ENCODE results near the gene RHOT2. TPM values are rescaled to one million over a fixed set of nuclear protein-coding genes. Genes with fewer than 3 reads are reported as not detected.
A peak's percentile ranks its signal among the peaks of the same experiment; 100 is the strongest.

The RHOT2 gene
- total RNA-seq, 1 experiment from 2014 or later = 98.5 TPM

- Histone ChIP-seq H3K79me2 (ENCODE audit: insufficient read depth, low read length) (peaks cover 26% of the 10 kb centered on the region), H3K27me3 (ENCODE audit: insufficient read depth, low read length) (no peaks in the 10 kb centered on the region), H4K20me1 (ENCODE audit: insufficient read depth) (no peaks in the 10 kb centered on the region), H3K4me1 (ENCODE audit: control insufficient read depth in 1 of 2, insufficient read depth in 2 of 2, low read length in 2 of 2) (peaks cover 0 to 10% of the 10 kb centered on the region in 2 experiments; a peak in 1 of 4 replicates), H3K9me3 (ENCODE audit: control insufficient read depth in 1 of 2, insufficient read depth in 1 of 2, low read depth in 1 of 2, low read length in 2 of 2) (no peaks in the 10 kb centered on the region), H3K27ac (ENCODE audit: low read depth, low read length) (peak overlapping the region; percentile 78), H3K4me3 (replicated peaks in 1 of 2; ENCODE audit: low read depth in 1 of 2, low read length in 2 of 2) (peak overlapping the region; percentile 66 to 72), H3K9ac (ENCODE audit: low read length) (peak overlapping the region; percentile 80), H3K36me3 (ENCODE audit: control insufficient read depth in 1 of 2, insufficient read depth in 2 of 2, low read length in 2 of 2) (peaks cover 0 to 4% of the 10 kb centered on the region in 2 experiments; a peak in 1 of 4 replicates), H3K4me2 (ENCODE audit: low read length) (peak overlapping the region; percentile 74), H3K9me2 (ENCODE audit: insufficient read depth) (no peaks in the 10 kb centered on the region), H2AFZ (ENCODE audit: low read depth, low read length, poor library complexity, severe bottlenecking) (no peak overlapping the region)
- POLR2A ChIA-PET = no interaction called here
- CTCF ChIA-PET = no interaction called here
- intact Hi-C loops (cut with micrococcal nuclease) = no loop called here
- DNase-seq (ENCODE audit: low read depth, low spot score) (no peak), ATAC-seq (peak; percentile 8; the same call in 1 of the 2 replicates)
- TSS peak; percentile 31 for BruUV-seq (replicated peaks)
- TF ChIP-seq TCF7L2 (IDR thresholded peaks at IDR 0.05; ENCODE audit: borderline replicate concordance, extremely low read depth, insufficient read depth, insufficient read length) (no peak), ZFX (IDR thresholded peaks at IDR 0.05) (peak; percentile 33; the same call in 1 of the 2 replicates), CEBPB (IDR thresholded peaks at IDR 0.05; ENCODE audit: low read depth) (no peak)
- RAD21 ChIA-PET (ENCODE audit: low non-redundant PET in 1 of 2, low total read pairs in 2 of 2, uncharacterized antibody in 2 of 2, unreplicated experiment in 2 of 2) = interaction anchor here in 1 of 2 experiments (0.6 kb wide), 1 partner anchor 84 kb away, joined by 5 read pairs; no protein-coding TSS in a partner anchor
These were observed 713 bp downstream of the RHOT2 start for GRCh38 chr16:668519-669171.

- Histone ChIP-seq H3K9ac (ENCODE audit: low read length) (no peak overlapping the region), H3K27ac (ENCODE audit: low read depth, low read length) (no peak overlapping the region; the same call in 1 of the 2 replicates), H3K9me3 (ENCODE audit: control insufficient read depth in 1 of 2, insufficient read depth in 1 of 2, low read depth in 1 of 2, low read length in 2 of 2) (no peaks in the 10 kb centered on the region), H4K20me1 (ENCODE audit: insufficient read depth) (no peaks in the 10 kb centered on the region), H2AFZ (ENCODE audit: low read depth, low read length, poor library complexity, severe bottlenecking) (no peak overlapping the region), H3K27me3 (ENCODE audit: insufficient read depth, low read length) (no peaks in the 10 kb centered on the region), H3K9me2 (ENCODE audit: insufficient read depth) (no peaks in the 10 kb centered on the region), H3K36me3 (ENCODE audit: control insufficient read depth in 1 of 2, insufficient read depth in 2 of 2, low read length in 2 of 2) (peaks cover 0 to 4% of the 10 kb centered on the region in 2 experiments; a peak in 1 of 4 replicates), H3K4me1 (ENCODE audit: control insufficient read depth in 1 of 2, insufficient read depth in 2 of 2, low read length in 2 of 2) (peaks cover 0 to 10% of the 10 kb centered on the region in 2 experiments; a peak in 1 of 4 replicates), H3K4me3 (replicated peaks in 1 of 2; ENCODE audit: low read depth in 1 of 2, low read length in 2 of 2) (peak overlapping the region; percentile 66 to 72; a peak in 1 of 4 replicates), H3K4me2 (ENCODE audit: low read length) (peak overlapping the region; percentile 74), H3K79me2 (ENCODE audit: insufficient read depth, low read length) (peaks cover 26% of the 10 kb centered on the region)
- ATAC-seq (no peak), DNase-seq (ENCODE audit: low read depth, low spot score) (no peak)
- intact Hi-C loops (cut with micrococcal nuclease) = no loop called here
- no peak for TF ChIP-seq SP1 (IDR thresholded peaks at IDR 0.05; ENCODE audit: low read depth)
- TF ChIP-seq RAD21 (IDR thresholded peaks at IDR 0.05; ENCODE audit: low read depth) = no peak
- no peak for TF ChIP-seq CTCF (IDR thresholded peaks at IDR 0.05 in 2 of 3, conservative IDR thresholded peaks at IDR 0.05 in 1 of 3; ENCODE audit: borderline replicate concordance in 1 of 3, insufficient read depth in 1 of 3, low read depth in 2 of 3, low read length in 2 of 3)
- TF ChIP-seq EZH2 (IDR thresholded peaks at IDR 0.05) = no peak
- no peak for TF ChIP-seq POLR2A (IDR thresholded peaks at IDR 0.05; ENCODE audit: borderline replicate concordance, extremely low read depth, insufficient read depth, insufficient read length)
- no peak for TF ChIP-seq CEBPB (IDR thresholded peaks at IDR 0.05; ENCODE audit: low read depth)
- TF ChIP-seq ZFX (IDR thresholded peaks at IDR 0.05) = no peak
- TF ChIP-seq, protein P1, sequence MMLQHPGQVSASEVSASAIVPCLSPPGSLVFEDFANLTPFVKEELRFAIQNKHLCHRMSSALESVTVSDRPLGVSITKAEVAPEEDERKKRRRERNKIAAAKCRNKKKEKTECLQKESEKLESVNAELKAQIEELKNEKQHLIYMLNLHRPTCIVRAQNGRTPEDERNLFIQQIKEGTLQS (IDR thresholded peaks at IDR 0.05) = no peak
- RAD21 ChIA-PET (ENCODE audit: low non-redundant PET in 1 of 2, low total read pairs in 2 of 2, uncharacterized antibody in 2 of 2, unreplicated experiment in 2 of 2) = no interaction called here
- BruUV-seq (replicated peaks) = no TSS peak
- CTCF ChIA-PET = no interaction called here
- POLR2A ChIA-PET = no interaction called here
These were observed 1.7 kb downstream of the RHOT2 start for GRCh38 chr16:669666-670065.

Measured in HCT116 (cell line).